Measurements from ENCODE around the gene CFAP46.

DNA sequence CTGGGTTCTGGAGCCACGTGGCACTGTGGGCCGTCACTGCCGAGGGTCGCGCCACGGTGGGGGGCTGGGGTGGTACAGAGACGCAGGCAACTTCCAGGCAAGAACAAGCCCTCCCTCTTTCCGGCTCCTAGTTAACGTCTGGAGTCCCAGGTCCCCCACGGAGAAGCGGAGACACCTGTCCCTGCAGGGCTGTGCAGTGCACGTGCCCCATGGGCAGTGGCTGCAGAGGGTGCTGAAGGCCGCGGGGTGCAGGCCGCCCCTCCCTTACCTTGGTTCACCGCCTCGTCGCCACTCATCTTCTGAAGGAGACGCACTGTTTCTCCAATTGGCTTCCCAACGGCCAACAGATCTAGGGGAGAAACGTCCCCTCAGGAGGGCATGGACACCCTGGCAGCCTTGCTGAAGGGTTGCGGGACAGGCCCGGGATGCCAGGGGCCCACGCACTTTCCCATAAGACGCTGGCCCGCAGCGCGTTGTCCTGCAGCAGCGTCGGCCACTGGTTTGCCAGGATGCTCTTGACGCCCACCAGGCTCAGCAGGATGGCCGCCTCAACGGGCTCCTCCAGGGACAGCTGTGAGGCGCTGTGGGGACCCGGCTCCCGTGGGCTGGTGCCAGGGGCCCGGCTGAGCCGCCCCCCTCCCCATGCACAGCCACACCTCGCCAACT, 132.1 kb downstream of the CFAP46 start:
- TF ChIP-seq SUZ12 (IDR thresholded peaks at IDR 0.05): no peak
- TF ChIP-seq FOXM1 (IDR thresholded peaks at IDR 0.05; ENCODE audit: borderline replicate concordance): no peak
- no peak for TF ChIP-seq NFRKB (IDR thresholded peaks at IDR 0.05)
- TF ChIP-seq FOXK2 (IDR thresholded peaks at IDR 0.05): no peak
- no peak for TF ChIP-seq ZNF384 (IDR thresholded peaks at IDR 0.05)
- no peak for TF ChIP-seq L3MBTL2 (conservative IDR thresholded peaks at IDR 0.05)
